Muscle of leg (tissue), 11 donors: ENCODE results near the gene LRRC4C. TPM values are rescaled to one million over a fixed set of nuclear protein-coding genes. Genes with fewer than 3 reads are reported as not detected.
A peak's percentile ranks its signal among the peaks of the same experiment; 100 is the strongest.

Experiments used
- DNase-seq: peaks from one replicate; pipeline ENCODE4 v3.0.0; 2013
- H3K27ac ChIP-seq: one replicate; pipeline ENCODE4 v1.5.1; 2013; ENCODE audit warnings: mild to moderate bottlenecking, low read length, control low read depth
- H3K27me3 ChIP-seq: one replicate; pipeline ENCODE4 v1.6.1; 2013; ENCODE audit warnings: low read length; ENCODE audit not compliant: control insufficient read depth, insufficient read depth
- H3K36me3 ChIP-seq: one replicate; pipeline ENCODE4 v1.6.1; 2013; ENCODE audit warnings: low read length; ENCODE audit not compliant: control insufficient read depth, insufficient read depth
- H3K4me1 ChIP-seq: one replicate; pipeline ENCODE4 v1.6.1; 2013; ENCODE audit warnings: low read length; ENCODE audit not compliant: control insufficient read depth, insufficient read depth
- H3K4me3 ChIP-seq: one replicate; pipeline ENCODE4 v1.5.1; 2013; ENCODE audit warnings: low read length, control low read depth
- H3K9me3 ChIP-seq: replicated peaks from 2 replicates; pipeline ENCODE4 v1.6.1; 2013; ENCODE audit warnings: low read depth, low read length; ENCODE audit not compliant: control insufficient read depth
- WGBS: methylation state at CpG from one replicate; pipeline ENCODE4 v1.1.5; 2013; ENCODE audit warnings: missing lambda C conversion rate; ENCODE audit not compliant: insufficient coverage; 5-methylcytosine and 5-hydroxymethylcytosine counted together
- polyA plus RNA-seq, 8 donors: library from polyadenylated mRNA; unstranded; fragments of 120-200 nt; gene quantifications; one replicate each; pipeline versions ENCODE4 v1.2.1 to v1.2.3, GENCODE V29; 2013; ENCODE audit warnings: inconsistent platforms in 1 of 8, low replicate concordance in 1 of 8; ENCODE audit not compliant: insufficient read length in 8 of 8, insufficient read depth in 1 of 8
- total RNA-seq: library from RNA; stranded (reverse); fragments of 120-200 nt; gene quantifications from one replicate; pipeline ENCODE4 v1.2.4, GENCODE V29; 2013

LRRC4C gene
- total and polyA plus RNA-seq, 9 donors: 1.8 to 5.3 (median 2.3) TPM

GRCh38 chr11:40797981-40798380 lies 661.5 kb downstream of the LRRC4C start:
- no peaks in the 10 kb centered on the region for H3K36me3 ChIP-seq
- H3K4me3 ChIP-seq: no peak overlapping the region
- H3K27me3 ChIP-seq: no peaks in the 10 kb centered on the region
- DNase-seq: no peak
- no peak overlapping the region for H3K27ac ChIP-seq
- H3K4me1 ChIP-seq: no peaks in the 10 kb centered on the region
- no CpG with 5 or more reads among the region's 1 CpG for WGBS
- no peaks in the 10 kb centered on the region for H3K9me3 ChIP-seq

DNA sequence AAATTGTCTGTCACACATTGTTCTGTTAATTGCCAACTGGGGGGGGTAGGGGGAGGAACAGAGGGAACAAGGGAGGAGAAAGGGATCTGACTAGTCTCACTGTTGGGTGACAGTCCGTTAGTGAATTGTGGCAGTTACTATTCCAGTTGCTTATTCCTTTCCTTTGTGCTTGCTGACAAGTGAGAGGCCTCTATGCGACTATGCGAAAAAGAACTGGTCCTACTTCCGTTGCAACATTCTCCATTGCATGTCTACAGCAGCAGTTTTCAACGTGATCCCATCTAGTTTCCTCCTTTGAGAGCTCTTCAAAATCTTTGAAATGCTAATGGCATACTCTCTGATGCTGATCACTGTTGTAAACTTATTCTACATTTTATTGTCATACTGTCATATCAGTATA lies 672.2 kb downstream of the LRRC4C start:
- 54% methylated on average over 4 of the region's 5 CpGs for WGBS
- DNase-seq: no peak
- Histone ChIP-seq H3K27me3 (no peaks in the 10 kb centered on the region), H3K4me3 (no peak overlapping the region), H3K4me1 (no peaks in the 10 kb centered on the region), H3K9me3 (no peaks in the 10 kb centered on the region), H3K36me3 (no peaks in the 10 kb centered on the region), H3K27ac (no peak overlapping the region)

- Histone ChIP-seq H3K27me3 (no peaks in the 10 kb centered on the region), H3K4me1 (no peaks in the 10 kb centered on the region)
Measured at GRCh38 chr11:40763046-40763445, 696.4 kb downstream of the LRRC4C start.

DNA sequence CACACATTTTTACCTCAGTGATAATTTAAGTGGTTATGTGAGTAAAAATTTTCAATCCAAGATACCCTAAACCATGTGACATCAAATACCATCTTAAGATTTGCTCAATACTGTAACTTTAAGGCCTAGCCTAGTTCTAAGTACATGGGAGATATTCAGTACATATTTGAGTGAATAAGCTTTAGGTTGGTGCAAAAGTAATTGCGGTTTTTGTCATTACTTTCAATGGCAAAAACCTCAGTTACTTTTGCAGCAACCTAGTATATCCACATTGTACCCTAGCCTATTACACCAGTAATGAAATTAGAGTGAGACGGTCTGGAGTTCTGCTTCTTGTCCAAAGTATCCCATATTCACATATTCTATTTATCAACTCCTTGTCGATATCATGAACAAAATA lies 700.1 kb downstream of the LRRC4C start:
- DNase-seq: no peak
- Histone ChIP-seq H3K27me3 (no peaks in the 10 kb centered on the region), H3K9me3 (peaks cover 3% of the 10 kb centered on the region), H3K36me3 (no peaks in the 10 kb centered on the region), H3K4me1 (no peaks in the 10 kb centered on the region), H3K4me3 (no peak overlapping the region), H3K27ac (no peak overlapping the region)
- no CpG with 5 or more reads among the region's 3 CpGs for WGBS

More at GRCh38 chr11:40763046-40763445, 696.4 kb downstream of the LRRC4C start:
- Histone ChIP-seq H3K4me3 (no peak overlapping the region), H3K36me3 (no peaks in the 10 kb centered on the region), H3K27ac (no peak overlapping the region), H3K9me3 (peaks cover 3% of the 10 kb centered on the region)
- no peak for DNase-seq

DNA sequence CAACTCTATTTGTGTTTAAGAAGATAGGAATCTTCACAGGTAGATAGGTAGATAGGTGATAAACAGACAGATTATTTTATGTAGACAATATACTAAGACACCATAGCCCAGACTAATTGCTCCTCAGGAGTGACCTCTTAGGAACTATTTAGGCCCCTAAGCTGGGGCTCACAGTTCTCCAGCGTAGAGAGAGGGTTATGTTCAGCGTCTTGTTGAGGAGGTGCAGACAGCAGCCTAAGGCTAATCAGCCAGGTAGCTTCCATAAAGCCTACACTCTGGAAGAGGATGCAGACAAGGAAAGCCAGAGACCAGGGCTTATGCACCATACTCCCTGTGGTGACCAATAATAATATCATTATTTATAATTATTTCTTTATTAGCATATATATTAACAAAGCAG lies 705.2 kb downstream of the LRRC4C start:
- H3K27me3 ChIP-seq: no peaks in the 10 kb centered on the region

DNA sequence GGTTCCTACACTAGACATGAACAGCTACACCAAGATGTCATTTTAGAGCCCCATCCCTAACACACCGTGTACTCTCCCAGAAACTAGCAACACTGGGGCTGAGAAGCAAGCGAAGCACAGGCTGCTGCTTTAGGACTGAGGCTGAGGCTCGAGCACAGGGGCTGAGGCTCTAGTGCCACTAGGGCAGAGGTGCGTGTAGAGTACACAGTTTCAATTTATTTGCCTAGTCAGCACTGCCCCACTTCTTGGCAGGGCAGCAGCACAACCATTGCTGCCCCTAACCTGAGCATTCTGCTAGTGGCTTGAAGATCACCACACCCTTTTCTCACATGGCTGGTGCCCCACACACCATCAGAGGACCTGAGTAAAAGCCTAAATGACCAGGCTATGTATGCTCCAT lies 713.2 kb downstream of the LRRC4C start:
- H3K9me3 ChIP-seq: peaks cover 10% of the 10 kb centered on the region

More for the DNA sequence above, 705.2 kb downstream of the LRRC4C start:
- no peak for DNase-seq
- no peak overlapping the region for H3K4me3 ChIP-seq
- no peak overlapping the region for H3K27ac ChIP-seq
- 80% methylated on average over 1 of the region's 2 CpGs for WGBS
- H3K4me1 ChIP-seq: no peaks in the 10 kb centered on the region
- H3K36me3 ChIP-seq: no peaks in the 10 kb centered on the region
- no peaks in the 10 kb centered on the region for H3K9me3 ChIP-seq

DNA sequence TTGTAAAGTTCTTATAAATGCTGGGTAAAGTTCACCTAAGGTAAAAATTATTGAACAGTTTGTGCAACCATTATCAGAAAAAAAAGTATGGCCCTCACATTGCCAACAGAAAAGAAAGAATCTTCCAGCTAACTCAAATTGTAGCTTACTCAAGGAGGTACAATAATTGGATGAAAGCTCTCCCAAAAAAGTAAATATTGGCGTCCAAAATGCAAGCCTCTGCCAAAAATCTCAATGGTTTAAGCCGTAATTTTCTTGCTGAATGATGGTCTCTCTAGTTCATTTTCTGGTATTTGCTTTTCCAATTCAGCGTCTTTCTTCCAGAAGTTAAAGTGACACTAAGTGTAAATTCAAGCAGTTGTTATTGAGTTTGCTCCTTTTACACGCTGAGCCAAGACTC lies 727.3 kb downstream of the LRRC4C start:
- H3K4me1 ChIP-seq: no peaks in the 10 kb centered on the region
- no peak overlapping the region for H3K4me3 ChIP-seq
- no peak overlapping the region for H3K27ac ChIP-seq
- H3K9me3 ChIP-seq: no peaks in the 10 kb centered on the region
- WGBS: 42% methylated on average over 2 of the region's 4 CpGs
- H3K36me3 ChIP-seq: no peaks in the 10 kb centered on the region
- DNase-seq: peak; percentile 47
- no peaks in the 10 kb centered on the region for H3K27me3 ChIP-seq

More for the DNA sequence above, 713.2 kb downstream of the LRRC4C start:
- 74% methylated on average over 4 of the region's 4 CpGs for WGBS
- Histone ChIP-seq H3K27me3 (no peaks in the 10 kb centered on the region), H3K27ac (no peak overlapping the region), H3K4me3 (no peak overlapping the region), H3K36me3 (no peaks in the 10 kb centered on the region), H3K4me1 (no peaks in the 10 kb centered on the region)
- no peak for DNase-seq

DNA sequence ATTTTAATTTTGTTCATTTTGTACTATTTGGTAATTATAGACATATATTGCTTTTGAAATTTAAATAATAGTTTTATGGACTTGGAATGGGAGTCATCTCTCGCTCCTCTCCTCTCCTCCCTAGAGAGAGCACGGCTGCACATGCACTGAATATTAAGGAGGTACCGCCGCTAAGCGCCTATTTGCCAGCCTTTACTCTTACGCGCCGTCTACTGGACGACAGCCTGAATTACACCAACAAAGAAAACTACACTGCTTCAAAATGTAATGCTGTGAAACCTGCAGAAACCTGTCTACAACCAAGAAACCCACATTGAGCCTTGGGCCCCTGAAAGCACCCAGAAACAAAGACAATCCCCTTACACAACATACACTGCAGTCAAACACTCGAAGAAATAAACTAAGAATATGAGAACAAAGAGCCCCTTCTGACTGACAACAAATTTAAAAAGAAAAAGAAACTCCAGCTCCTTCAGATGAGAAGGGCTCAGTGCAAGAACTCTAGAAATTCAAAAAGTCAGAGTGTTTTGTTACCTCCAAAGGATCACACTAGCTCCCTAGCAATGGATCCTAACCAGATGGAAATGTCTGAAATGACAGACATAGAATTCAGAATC lies 737.2 kb downstream of the LRRC4C start:
- no peak for DNase-seq
- Histone ChIP-seq H3K27ac (no peak overlapping the region), H3K27me3 (no peaks in the 10 kb centered on the region), H3K9me3 (peaks cover 3% of the 10 kb centered on the region), H3K4me3 (no peak overlapping the region), H3K36me3 (no peaks in the 10 kb centered on the region), H3K4me1 (no peaks in the 10 kb centered on the region)
- WGBS: 0% methylated on average over 1 of the region's 10 CpGs

- no peak overlapping the region for H3K27ac ChIP-seq
- H3K4me3 ChIP-seq: no peak overlapping the region
- no peaks in the 10 kb centered on the region for H3K27me3 ChIP-seq
- no peaks in the 10 kb centered on the region for H3K4me1 ChIP-seq
- H3K9me3 ChIP-seq: no peaks in the 10 kb centered on the region
- DNase-seq: peak; percentile 42
- no peaks in the 10 kb centered on the region for H3K36me3 ChIP-seq
- 60% methylated on average over 1 of the region's 3 CpGs for WGBS
Measured at GRCh38 chr11:40716344-40717130, 742.9 kb downstream of the LRRC4C start.

DNA sequence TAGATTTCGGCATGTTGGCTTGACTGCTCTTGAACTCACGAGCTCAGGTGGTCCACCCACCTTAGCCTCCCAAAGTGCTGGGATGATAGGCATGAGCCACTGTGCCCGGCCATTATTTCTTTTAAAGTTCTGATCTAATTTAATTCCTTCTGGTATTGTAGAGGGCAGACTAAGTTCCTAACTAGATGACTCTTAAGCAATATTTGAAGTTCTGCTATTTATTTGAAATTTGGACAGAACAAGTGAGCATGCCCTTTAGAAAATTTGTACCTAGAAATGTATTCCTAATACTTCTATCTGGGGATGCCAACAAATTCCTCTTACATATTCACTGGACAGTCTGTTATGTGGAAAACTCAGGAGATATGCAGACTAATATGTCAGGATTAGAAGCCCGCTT lies 746.4 kb downstream of the LRRC4C start:
- Histone ChIP-seq H3K27ac (no peak overlapping the region), H3K36me3 (no peaks in the 10 kb centered on the region), H3K9me3 (no peaks in the 10 kb centered on the region), H3K4me3 (no peak overlapping the region), H3K27me3 (no peaks in the 10 kb centered on the region), H3K4me1 (no peaks in the 10 kb centered on the region)
- no peak for DNase-seq
- WGBS: no CpG with 5 or more reads among the region's 4 CpGs
